ENCODE measurements around the gene SLC1A7.

The SLC1A7 gene

DNA sequence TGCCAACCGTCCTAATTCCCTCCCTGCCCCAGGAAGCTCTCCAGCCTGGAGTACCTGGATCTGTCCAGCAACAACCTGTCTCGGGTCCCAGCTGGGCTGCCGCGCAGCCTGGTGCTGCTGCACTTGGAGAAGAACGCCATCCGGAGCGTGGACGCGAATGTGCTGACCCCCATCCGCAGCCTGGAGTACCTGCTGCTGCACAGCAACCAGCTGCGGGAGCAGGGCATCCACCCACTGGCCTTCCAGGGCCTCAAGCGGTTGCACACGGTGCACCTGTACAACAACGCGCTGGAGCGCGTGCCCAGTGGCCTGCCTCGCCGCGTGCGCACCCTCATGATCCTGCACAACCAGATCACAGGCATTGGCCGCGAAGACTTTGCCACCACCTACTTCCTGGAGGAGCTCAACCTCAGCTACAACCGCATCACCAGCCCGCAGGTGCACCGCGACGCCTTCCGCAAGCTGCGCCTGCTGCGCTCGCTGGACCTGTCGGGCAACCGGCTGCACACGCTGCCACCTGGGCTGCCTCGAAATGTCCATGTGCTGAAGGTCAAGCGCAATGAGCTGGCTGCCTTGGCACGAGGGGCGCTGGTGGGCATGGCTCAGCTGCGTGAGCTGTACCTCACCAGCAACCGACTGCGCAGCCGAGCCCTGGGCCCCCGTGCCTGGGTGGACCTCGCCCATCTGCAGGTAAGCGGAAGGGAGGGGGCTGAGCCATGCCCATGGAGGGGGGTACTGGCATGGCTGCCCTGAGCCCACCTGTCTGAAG is 63.9 kb downstream of the SLC1A7 start:
- Histone ChIP-seq H3K4me3 (ENCODE audit: low read length, poor library complexity, severe bottlenecking) (no peak overlapping the region), H3K9ac (ENCODE audit: low read depth, low read length, poor library complexity, severe bottlenecking) (no peak overlapping the region), H3K79me2 (ENCODE audit: insufficient read depth, low read length) (no peaks in the 10 kb centered on the region), H3K4me1 (ENCODE audit: insufficient read depth, low read length, poor library complexity, severe bottlenecking) (no peaks in the 10 kb centered on the region), H3F3A (ENCODE audit: low read depth) (no peaks in the 10 kb centered on the region), H3K4me2 (ENCODE audit: low read depth, low read length, poor library complexity, severe bottlenecking) (no peak overlapping the region), H3K27me3 (ENCODE audit: insufficient read depth, low read length, poor library complexity, severe bottlenecking) (no peaks in the 10 kb centered on the region), H2AFZ (ENCODE audit: low read length) (no peak overlapping the region), H3K9me2 (replicated peaks; ENCODE audit: low read depth, low read length) (no peaks in the 10 kb centered on the region), H3K36me3 (ENCODE audit: insufficient read depth, low read length) (no peaks in the 10 kb centered on the region), H4K20me1 (ENCODE audit: insufficient read depth, low read length, poor library complexity, severe bottlenecking) (no peaks in the 10 kb centered on the region), H3K9me3 (ENCODE audit: insufficient read depth, low read depth, low read length) (no peaks in the 10 kb centered on the region)
- TF ChIP-seq, protein P1, sequence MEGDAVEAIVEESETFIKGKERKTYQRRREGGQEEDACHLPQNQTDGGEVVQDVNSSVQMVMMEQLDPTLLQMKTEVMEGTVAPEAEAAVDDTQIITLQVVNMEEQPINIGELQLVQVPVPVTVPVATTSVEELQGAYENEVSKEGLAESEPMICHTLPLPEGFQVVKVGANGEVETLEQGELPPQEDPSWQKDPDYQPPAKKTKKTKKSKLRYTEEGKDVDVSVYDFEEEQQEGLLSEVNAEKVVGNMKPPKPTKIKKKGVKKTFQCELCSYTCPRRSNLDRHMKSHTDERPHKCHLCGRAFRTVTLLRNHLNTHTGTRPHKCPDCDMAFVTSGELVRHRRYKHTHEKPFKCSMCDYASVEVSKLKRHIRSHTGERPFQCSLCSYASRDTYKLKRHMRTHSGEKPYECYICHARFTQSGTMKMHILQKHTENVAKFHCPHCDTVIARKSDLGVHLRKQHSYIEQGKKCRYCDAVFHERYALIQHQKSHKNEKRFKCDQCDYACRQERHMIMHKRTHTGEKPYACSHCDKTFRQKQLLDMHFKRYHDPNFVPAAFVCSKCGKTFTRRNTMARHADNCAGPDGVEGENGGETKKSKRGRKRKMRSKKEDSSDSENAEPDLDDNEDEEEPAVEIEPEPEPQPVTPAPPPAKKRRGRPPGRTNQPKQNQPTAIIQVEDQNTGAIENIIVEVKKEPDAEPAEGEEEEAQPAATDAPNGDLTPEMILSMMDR (conservative IDR thresholded peaks at IDR 0.05; ENCODE audit: low read length): no peak
- no peak for TF ChIP-seq EZH2phosphoT487 (IDR thresholded peaks at IDR 0.05; ENCODE audit: borderline replicate concordance)

DNA sequence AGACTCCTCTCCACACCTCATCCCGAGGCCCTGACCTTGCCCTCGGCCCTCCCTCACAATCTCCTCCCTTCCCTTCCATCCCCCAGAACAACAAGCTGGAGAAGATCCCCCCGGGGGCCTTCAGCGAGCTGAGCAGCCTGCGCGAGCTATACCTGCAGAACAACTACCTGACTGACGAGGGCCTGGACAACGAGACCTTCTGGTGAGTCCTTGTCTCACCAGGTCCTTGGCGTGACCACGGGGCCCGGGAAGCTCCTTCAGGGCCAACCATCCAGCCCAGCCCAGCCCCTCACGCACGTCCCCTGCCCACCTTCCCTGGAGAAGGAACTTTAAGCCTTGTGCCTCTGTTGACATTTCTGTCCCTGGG is 64.9 kb downstream of the SLC1A7 start:
- no peaks in the 10 kb centered on the region for H3K36me3 ChIP-seq (ENCODE audit: insufficient read depth, low read length)
- TF ChIP-seq, protein P1 (conservative IDR thresholded peaks at IDR 0.05; ENCODE audit: low read length): no peak
- TF ChIP-seq EZH2phosphoT487 (IDR thresholded peaks at IDR 0.05; ENCODE audit: borderline replicate concordance): no peak

DNA sequence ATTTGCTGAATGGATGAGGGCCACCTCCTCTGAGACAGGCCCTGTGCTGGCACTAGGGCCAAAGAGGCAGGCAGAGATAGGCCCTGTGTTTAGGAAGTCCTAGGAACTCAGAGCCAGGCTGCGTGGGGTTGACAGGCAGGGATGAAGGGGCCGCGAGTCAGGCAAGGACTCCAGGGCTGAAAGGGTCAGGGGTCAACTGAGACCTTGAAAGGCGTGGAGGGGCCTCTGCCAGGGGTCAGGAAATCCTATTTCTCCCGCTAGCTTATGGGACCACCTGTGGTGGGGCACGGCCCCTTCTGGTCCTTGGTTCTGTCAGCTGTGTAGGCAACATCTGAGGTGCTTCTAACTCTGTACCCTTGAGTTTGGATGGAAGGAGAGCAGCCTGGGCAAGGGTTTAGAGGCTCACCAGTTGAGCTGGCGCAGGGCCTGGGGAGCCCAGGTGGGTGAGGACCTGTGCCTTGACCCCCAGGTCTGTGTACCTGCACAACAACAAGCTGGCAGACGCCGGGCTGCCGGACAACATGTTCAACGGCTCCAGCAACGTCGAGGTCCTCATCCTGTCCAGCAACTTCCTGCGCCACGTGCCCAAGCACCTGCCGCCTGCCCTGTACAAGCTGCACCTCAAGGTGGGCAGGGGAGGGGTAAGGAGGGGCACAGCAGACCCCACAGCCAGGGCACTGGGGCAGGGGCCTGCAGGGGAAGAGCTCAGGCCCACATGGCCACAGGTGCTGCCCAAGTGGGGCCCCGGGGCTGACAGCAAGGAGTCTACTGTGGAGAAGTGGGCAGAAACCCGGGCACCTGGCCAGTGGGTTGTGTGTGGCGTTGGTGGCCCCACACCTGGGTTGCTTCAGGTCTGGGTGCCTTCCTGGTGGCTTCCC is 65.5 kb downstream of the SLC1A7 start:
- H3K36me3 ChIP-seq (ENCODE audit: insufficient read depth, low read length): no peaks in the 10 kb centered on the region
- H3K9me3 ChIP-seq (ENCODE audit: insufficient read depth, low read depth, low read length): no peaks in the 10 kb centered on the region
- H3F3A ChIP-seq (ENCODE audit: low read depth): no peaks in the 10 kb centered on the region
- no peaks in the 10 kb centered on the region for H3K79me2 ChIP-seq (ENCODE audit: insufficient read depth, low read length)
- H4K20me1 ChIP-seq (ENCODE audit: insufficient read depth, low read length, poor library complexity, severe bottlenecking): no peaks in the 10 kb centered on the region
- no peak overlapping the region for H2AFZ ChIP-seq (ENCODE audit: low read length)
- H3K4me1 ChIP-seq (ENCODE audit: insufficient read depth, low read length, poor library complexity, severe bottlenecking): no peaks in the 10 kb centered on the region
- no peak overlapping the region for H3K4me3 ChIP-seq (ENCODE audit: low read length, poor library complexity, severe bottlenecking)
- no peaks in the 10 kb centered on the region for H3K27me3 ChIP-seq (ENCODE audit: insufficient read depth, low read length, poor library complexity, severe bottlenecking)
- no peak overlapping the region for H3K9ac ChIP-seq (ENCODE audit: low read depth, low read length, poor library complexity, severe bottlenecking)
- TF ChIP-seq, protein P1 (conservative IDR thresholded peaks at IDR 0.05; ENCODE audit: low read length): no peak
- no peak for TF ChIP-seq EZH2phosphoT487 (IDR thresholded peaks at IDR 0.05; ENCODE audit: borderline replicate concordance)
- no peak overlapping the region for H3K4me2 ChIP-seq (ENCODE audit: low read depth, low read length, poor library complexity, severe bottlenecking)
- H3K9me2 ChIP-seq (replicated peaks; ENCODE audit: low read depth, low read length): no peaks in the 10 kb centered on the region

More for the DNA sequence above, 64.9 kb downstream of the SLC1A7 start:
- Histone ChIP-seq H3K4me3 (ENCODE audit: low read length, poor library complexity, severe bottlenecking) (no peak overlapping the region), H3K79me2 (ENCODE audit: insufficient read depth, low read length) (no peaks in the 10 kb centered on the region), H3F3A (ENCODE audit: low read depth) (no peaks in the 10 kb centered on the region), H2AFZ (ENCODE audit: low read length) (no peak overlapping the region), H4K20me1 (ENCODE audit: insufficient read depth, low read length, poor library complexity, severe bottlenecking) (no peaks in the 10 kb centered on the region), H3K9me3 (ENCODE audit: insufficient read depth, low read depth, low read length) (no peaks in the 10 kb centered on the region), H3K27me3 (ENCODE audit: insufficient read depth, low read length, poor library complexity, severe bottlenecking) (no peaks in the 10 kb centered on the region), H3K9me2 (replicated peaks; ENCODE audit: low read depth, low read length) (no peaks in the 10 kb centered on the region), H3K4me1 (ENCODE audit: insufficient read depth, low read length, poor library complexity, severe bottlenecking) (no peaks in the 10 kb centered on the region), H3K4me2 (ENCODE audit: low read depth, low read length, poor library complexity, severe bottlenecking) (no peak overlapping the region), H3K9ac (ENCODE audit: low read depth, low read length, poor library complexity, severe bottlenecking) (no peak overlapping the region)
